K562 (cell line): ENCODE results near the gene SCAF11.

Experiments
- BHLHE40 ChIP-seq: IDR thresholded peaks from 2 replicates; pipeline ENCODE4 v1.6.1; 2011; ENCODE audit warnings: low read length, improper control_type of control experiment
- CTCF ChIP-seq, 3 experiments: IDR thresholded peaks in 2 of 3; conservative IDR thresholded peaks in 1 of 3; 2 replicates each; pipeline ENCODE4 v1.5.1; 2011 to 2012; ENCODE audit warnings: low read length in 3 of 3, mild to moderate bottlenecking in 3 of 3, control low read depth in 2 of 3, improper control_type of control experiment in 1 of 3, inconsistent platforms in 1 of 3, low read depth in 1 of 3, mixed read lengths in 1 of 3, moderate library complexity in 1 of 3; ENCODE audit not compliant: insufficient read depth in 2 of 3
- PATZ1 ChIP-seq: fragments of 250-450 bp; sonication (Bioruptor Pico); IDR thresholded peaks from 2 replicates; pipeline ENCODE4 v1.5.0; 2020; ENCODE audit warnings: mild to moderate bottlenecking, borderline replicate concordance
- SOX6 ChIP-seq: fragments of 450-650 bp; IDR thresholded peaks from 2 replicates; pipeline ENCODE4 v1.6.1; 2014; ENCODE audit warnings: mild to moderate bottlenecking
- ZNF24 ChIP-seq: fragments of 450-650 bp; IDR thresholded peaks from 2 replicates; pipeline ENCODE4 v1.6.1; 2016

GRCh38 chr12:45909041-45909713, 81.2 kb downstream of the SCAF11 start:
- TF ChIP-seq CTCF (IDR thresholded peaks at IDR 0.05 in 2 of 3, conservative IDR thresholded peaks at IDR 0.05 in 1 of 3; ENCODE audit: insufficient read depth in 2 of 3, low read depth in 1 of 3, low read length in 3 of 3) = no peak
- TF ChIP-seq ZNF24 = no peak
- TF ChIP-seq SOX6 = no peak
- TF ChIP-seq BHLHE40 = no peak
- TF ChIP-seq PATZ1 (CRISPR knock-in tag) = no peak
